GM18951 (cell line): ENCODE results near the gene ARL15.

Experiments used
- POLR2A ChIP-seq: IDR thresholded peaks from 4 replicates; pipeline ENCODE4 v1.6.1; 2011; ENCODE audit warnings: mild to moderate bottlenecking; ENCODE audit not compliant: insufficient read length, insufficient read depth; ENCODE audit errors: extremely low read depth
- in situ Hi-C: fragments of 300-500 bp; cut with MboI; formaldehyde crosslinking; loops from one replicate; pipeline ENCODE4 v1.12.0; 2022; ENCODE audit warnings: low sequenced_read_pairs, mixed read lengths, inconsistent platforms; ENCODE audit not compliant: unreplicated experiment

ARL15 gene

GRCh38 chr5:54234304-54234933, 76.0 kb downstream of the ARL15 start:
- no peak for TF ChIP-seq POLR2A
- in situ Hi-C loops: loop anchor here (25.0 kb wide), 1 partner anchor 772 kb away; no protein-coding TSS in a partner anchor

GRCh38 chr5:54230936-54231685, 79.3 kb downstream of the ARL15 start:
- in situ Hi-C loops: loop anchor here (25.0 kb wide), 1 partner anchor 769 kb away; no protein-coding TSS in a partner anchor
- no peak for TF ChIP-seq POLR2A

- in situ Hi-C loops: loop anchor here (25.0 kb wide), 1 partner anchor 767 kb away; no protein-coding TSS in a partner anchor
- TF ChIP-seq POLR2A: no peak
These were observed 81.2 kb downstream of the ARL15 start for GRCh38 chr5:54229041-54229780.

DNA sequence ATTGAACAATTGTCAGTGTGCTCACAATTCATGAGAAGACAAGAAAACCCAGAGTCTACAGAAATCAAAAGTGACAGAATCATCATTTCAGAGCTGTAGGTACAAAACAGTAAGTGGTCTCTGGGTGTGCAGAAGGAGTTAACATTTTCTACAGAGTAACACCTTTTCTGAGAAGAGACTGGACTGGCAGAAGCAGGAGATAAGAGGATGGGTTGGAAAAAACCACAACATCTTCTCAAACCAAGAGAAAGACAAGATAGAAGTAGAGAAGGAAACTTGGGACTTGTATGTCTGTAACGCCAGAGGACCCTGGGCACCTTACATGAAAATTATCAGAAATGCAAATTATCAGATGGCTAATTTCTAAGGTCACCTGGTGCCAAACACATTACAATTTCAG, 82.6 kb downstream of the ARL15 start:
- in situ Hi-C loops: loop anchor here (25.0 kb wide), 1 partner anchor 765 kb away; no protein-coding TSS in a partner anchor
- no peak for TF ChIP-seq POLR2A

DNA sequence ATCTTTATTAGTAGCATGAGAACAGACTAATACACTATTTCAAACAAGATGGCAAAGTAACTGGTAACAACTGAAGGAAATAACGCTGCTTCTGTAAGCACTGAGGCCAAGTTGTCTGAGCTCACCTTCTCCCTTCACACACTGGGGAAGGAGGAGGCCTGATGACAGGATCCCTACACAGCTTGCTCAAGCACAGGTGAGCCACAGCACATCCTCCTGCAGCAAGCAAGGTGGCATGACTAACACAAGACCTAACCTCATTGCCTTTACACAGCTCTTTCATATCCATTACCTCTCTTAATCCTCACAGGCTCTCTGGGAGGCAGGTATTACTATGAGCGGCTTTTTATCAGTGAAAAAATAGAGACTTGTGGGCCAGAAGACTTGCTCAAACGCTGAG, 83.3 kb downstream of the ARL15 start:
- in situ Hi-C loops: loop anchor here (25.0 kb wide), 1 partner anchor 765 kb away; no protein-coding TSS in a partner anchor
- TF ChIP-seq POLR2A: no peak

DNA sequence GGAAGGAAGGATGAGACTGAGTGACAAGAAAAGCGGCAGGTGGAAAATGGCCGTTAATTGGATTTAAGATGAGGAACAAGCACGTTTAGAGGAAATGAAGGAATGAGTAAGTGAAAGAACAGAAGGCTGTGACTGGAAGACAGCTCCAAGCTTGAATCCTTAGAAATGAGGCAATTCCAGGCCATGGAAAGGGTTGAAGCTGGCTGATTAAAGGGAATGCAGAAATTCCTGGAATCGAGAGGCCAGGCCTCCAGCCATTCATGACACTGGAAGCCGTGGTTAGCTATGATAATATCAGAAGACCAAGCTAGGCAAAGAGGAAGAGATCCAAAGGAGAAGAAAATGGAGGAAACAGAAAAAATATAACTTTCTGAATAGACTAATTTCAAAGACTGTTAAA, 84.2 kb downstream of the ARL15 start:
- no peak for TF ChIP-seq POLR2A

DNA sequence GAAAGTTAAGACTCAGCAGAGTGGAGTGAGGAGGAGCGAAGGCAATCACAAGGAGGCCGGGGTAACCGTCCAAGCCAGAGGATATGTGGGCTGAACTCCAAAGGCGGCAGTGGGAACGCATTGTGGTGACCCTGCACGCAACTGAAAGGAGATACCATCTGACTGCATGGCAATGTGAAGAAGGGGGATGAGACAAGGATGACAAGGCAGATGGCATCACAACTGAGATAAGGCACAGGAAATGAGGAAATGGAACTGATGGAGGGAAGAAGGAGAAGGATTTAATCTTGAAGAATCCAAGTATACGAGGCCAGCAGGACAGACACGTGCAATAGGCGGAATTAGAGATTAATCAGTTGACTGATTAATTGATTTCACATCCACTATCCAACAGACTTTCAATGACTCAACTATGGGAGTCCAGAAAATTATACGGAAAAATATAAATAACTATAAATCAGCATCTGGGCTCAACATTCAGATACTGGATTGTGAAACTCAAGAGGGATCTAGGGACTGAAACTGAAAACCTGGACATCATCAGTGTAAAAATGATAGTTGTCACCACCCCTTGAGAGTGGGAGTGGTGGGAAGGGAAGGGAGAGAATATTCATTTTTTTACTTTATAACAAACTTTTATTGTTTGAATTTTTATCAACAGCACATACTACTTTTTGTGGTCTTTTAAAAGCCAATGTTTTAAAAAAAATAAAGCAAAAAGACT, 86.1 kb downstream of the ARL15 start:
- in situ Hi-C loops: loop anchor here (25.0 kb wide), 1 partner anchor 1062 kb away; no protein-coding TSS in a partner anchor
- no peak for TF ChIP-seq POLR2A

More for the DNA sequence above, 84.2 kb downstream of the ARL15 start:
- in situ Hi-C loops: loop anchor here (25.0 kb wide), 1 partner anchor 764 kb away; no protein-coding TSS in a partner anchor

- in situ Hi-C loops: loop anchor here (25.0 kb wide), 1 partner anchor 1060 kb away; no protein-coding TSS in a partner anchor
- no peak for TF ChIP-seq POLR2A
These were observed 88.0 kb downstream of the ARL15 start for GRCh38 chr5:54222336-54222735.

DNA sequence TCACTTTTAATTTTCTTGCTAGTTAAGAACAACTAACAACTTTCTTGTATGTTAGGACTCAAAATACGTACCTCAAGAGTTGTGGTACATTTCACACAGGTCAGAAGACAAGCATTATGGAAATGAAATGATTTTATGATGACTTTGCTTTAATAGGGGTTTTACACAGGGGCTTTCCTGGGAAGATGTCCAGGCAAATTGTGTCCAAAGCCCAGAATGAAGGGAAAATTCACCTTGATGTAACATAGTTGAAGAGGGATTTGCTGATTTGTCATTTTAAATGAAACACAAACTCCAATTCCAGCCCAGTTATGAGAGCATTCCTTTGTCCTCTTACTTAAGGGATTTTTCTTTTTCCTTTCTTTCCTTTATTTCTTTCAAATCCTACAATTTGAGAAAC, 89.2 kb downstream of the ARL15 start:
- no peak for TF ChIP-seq POLR2A
- in situ Hi-C loops: loop anchor here (25.0 kb wide), 1 partner anchor 1059 kb away; no protein-coding TSS in a partner anchor

DNA sequence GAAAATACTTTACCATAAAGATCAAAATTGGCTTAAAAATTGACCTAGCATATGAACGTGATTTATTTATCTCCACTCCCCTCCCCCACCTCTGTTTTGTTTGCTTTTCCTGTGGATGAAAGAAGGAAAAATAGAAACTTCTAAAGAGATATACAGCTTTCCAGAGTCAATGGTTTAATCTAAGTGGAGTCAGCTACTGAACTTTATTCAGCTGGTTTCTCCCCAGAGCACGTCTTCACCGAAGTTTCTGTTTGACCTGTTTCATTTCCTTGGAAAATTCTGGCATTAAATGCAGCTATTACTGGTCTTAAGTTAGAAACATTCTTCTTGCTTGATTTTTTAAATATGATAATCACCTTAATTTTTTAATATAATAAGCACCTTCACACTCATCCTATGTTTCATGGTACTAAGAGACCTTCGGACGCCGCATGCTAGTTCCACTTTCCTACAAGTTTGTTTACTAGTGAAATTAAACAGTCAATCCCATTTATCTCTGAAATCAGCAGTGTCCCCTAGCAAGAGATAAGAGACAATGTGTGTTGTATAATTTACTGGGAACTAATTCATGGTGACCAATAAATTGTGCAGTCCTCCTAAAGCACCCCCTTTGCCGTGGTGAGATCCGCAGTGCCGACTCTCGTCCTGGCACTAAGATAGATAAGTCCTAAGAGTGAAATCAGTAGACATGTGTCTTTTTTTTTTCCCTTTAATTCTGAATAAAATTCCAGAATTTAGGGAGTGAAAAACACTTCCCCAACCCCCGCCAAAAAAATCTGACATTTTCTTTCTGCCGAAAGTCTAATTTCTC, 89.9 kb downstream of the ARL15 start:
- no peak for TF ChIP-seq POLR2A
- in situ Hi-C loops: loop anchor here (25.0 kb wide), 1 partner anchor 1058 kb away; no protein-coding TSS in a partner anchor

- no peak for TF ChIP-seq POLR2A
- in situ Hi-C loops: loop anchor here (25.0 kb wide), 1 partner anchor 1056 kb away; no protein-coding TSS in a partner anchor
These were observed 92.4 kb downstream of the ARL15 start for GRCh38 chr5:54217826-54218503.
